ENCODE measurements around the gene CRIP2.

GRCh38 chr14:105486163-105486973 lies 11.7 kb downstream of the CRIP2 start, which contains the start of gene CRIP1:
- no peak for TF ChIP-seq TOE1 (CRISPR knock-in tag; IDR thresholded peaks at IDR 0.05)
- no peak for TF ChIP-seq ZBTB21 (CRISPR knock-in tag; IDR thresholded peaks at IDR 0.05)
- no peak for TF ChIP-seq ZNF639 (CRISPR knock-in tag; conservative IDR thresholded peaks at IDR 0.05)
- TF ChIP-seq ZBTB4 (CRISPR knock-in tag; IDR thresholded peaks at IDR 0.05; ENCODE audit: borderline replicate concordance), result no peak
- no peak for TF ChIP-seq PRDM10 (CRISPR knock-in tag; IDR thresholded peaks at IDR 0.05; ENCODE audit: low read depth)
- TF ChIP-seq NFATC3 (CRISPR knock-in tag; IDR thresholded peaks at IDR 0.05), result no peak

Data from HepG2 (cell line).